DMS53 treated with DMSO at 0.1 percent for 48 hours (cell line): Measurements from ENCODE around the gene DENND2D.

Experiments used
- DNase-seq: peaks from one replicate; lab custom pipeline; 2025; ENCODE audit not compliant: unreplicated experiment; lab: John Stamatoyannopoulos, UW

Gene DENND2D

DNA sequence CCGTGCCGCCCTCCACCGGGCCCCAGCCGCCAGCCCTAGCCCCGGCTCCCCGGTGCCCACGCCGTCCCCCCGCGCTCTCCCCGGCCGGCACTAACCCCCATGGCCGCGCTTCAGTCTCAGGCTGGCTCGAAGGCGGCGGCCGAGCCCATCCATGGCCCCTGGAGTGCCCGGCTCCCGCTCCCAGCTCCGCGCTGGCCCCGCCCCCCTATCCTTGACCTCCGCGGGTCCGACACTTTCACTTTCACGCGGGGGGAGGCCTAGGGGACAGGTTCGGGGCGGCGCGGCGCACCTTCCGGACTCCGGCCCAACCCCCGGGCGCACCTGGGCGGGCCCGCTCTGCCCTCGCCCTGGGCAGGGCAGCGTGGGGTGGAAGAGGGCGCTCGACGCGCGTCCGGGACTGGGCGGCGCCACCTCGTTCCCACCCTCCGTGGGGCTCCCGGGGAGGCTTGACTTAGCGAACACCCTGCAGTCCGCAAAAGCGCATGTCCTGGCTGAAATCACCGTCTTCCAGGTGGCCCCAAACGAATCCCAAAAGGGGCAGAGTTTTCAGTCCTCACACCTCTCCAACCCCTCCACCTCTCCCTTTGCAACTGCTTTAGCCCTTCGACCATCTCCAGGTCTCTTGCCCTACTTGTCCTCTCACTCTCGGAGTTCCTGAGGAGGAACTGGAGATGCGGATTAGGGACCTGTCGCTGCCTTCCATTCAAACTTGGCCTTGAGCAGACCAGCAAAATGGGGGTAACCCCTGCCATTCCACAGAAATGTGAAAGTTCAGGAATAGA lies 3.9 kb upstream of the DENND2D start:
- peak; percentile 55 for DNase-seq

DNA sequence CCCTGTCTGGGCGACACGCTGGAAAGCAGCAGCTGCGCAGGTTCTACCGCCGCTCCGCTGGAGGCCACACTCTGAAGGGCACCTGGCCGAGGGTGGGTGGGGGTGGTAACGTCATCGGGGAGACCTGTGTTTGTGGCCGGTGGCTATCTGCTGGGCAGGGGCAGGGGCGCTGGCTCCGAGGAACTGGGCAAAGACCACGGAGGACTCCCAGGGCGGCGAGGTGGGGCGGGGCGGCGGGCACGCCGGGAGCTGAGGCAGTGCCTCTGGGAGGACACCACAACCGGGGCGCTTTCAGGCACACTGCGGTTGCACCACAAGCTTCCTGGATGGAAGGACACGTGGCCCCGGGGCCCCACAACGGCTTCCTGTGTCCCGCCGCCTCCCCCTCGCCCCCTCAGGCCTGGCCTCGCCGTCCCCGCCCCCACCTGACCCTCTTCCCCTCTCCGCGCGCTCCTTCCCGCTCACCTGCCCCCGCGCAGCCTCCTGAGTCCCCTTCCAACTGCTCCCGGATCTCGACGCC lies 3.3 kb upstream of the DENND2D start:
- DNase-seq: peak; percentile 62

DNA sequence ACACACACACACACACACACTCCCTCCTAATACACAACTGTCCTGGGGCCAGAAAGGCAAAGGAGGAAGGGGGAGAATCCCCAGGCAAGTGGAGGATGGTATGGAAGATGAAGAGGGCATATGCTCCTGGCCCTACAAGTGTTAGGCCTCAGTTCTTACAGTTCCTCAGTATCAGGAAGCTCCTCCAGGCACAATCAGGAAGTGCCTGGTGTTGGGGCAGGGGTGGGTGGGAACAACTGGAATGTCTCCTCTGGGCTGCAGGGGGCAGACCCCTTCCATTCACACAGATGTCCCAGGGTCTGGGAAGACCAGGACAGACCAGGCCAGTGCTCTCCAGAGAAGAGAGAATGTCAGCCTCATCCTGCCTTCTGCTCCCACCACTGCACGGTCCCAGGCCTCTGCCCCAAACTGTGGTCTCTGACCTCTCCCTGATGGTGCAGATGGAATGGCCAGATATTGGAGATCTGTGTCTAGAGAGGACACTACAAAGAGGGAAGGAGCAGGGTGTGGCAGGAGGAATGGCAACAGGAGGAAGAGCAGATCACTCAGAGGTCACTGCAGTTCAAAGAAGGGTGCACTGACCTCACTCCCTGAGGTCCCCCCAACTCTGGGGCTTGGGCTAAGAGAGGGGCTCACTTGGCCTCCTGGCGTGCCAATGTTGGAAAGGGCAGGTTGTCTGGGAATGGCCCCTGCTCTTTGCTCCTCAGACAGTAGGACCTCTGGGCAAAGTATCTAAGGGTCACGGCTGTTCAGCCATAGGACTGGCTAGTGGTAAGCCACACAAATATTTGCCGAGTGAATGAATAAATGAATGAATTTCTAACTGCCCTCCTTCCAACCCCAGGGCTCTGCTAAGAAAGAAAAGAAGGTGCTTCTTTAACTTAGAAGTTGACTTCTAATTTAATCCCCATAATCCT lies 2.5 kb upstream of the DENND2D start:
- no peak for DNase-seq

DNA sequence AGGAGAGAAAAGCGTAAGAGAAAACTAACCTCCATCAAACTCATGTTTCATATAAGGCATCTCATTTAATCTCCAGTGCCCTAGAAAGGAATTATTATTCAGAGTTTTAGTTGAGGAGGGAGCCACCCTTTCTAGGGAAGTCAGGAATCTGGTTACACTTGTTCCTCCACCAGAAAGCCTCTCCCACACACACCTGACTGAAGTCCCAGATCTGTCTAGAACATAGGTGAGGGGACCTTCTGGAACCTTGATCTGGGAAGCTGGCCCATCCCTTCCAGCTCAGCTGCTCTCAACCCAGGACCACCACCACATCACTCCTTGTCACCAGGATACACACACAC lies 1.9 kb upstream of the DENND2D start:
- no peak for DNase-seq

DNA sequence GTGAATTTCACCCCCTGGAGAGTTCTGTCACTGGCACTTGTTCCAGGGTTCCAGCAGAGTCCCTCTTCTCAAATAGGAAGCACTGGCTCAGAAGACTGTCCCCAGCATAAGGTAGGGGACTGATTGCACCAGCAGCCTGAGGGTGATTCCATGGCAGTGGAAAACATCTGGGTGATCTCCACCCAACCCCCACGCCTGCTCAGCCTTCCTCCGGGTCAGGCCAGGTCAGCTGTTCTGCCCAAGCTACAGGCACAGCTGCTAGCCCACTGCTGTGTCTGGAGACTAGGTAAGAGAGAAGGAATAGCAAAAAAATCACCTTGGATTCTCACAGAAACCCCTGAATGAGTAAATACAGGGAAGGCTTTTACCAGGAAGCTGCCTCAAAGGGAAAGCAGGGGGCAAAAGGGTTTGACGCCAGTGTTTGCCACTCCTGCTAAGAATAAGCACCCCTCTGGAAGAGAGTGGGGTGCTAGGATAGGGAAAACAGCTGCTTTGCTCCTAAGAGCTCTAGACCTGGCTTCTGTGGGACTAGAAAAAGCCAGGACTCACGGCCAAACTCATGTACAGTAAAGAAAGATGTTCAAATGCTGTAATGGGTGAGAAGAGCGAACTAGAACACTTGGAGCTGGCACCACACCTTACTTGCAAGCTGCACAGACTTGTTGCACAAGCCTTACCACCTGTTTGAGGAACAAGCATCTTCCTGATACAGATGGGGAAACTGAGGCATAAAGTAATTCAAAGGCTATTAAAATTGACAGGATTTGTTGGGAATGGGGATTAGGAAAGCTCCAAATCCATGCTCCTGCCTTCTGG lies 1.0 kb upstream of the DENND2D start:
- DNase-seq: no peak

DNA sequence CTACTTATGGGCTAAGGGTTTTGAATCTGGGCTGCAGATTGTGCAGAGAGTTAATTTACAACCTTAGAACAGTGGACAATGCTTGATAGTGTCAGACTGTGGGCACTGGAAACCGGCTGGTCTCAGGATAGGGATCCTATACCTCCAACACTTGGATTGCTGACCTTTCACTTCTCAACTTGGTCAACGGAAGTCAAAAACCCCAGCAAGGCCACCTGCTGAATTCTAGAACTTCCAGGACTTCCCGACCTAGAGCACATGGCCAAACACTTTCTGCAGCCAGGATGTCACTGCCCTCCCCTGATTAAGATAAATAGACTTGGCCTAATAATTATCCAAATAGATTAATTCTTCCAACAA lies 336 bp upstream of the DENND2D start:
- DNase-seq: no peak

DNA sequence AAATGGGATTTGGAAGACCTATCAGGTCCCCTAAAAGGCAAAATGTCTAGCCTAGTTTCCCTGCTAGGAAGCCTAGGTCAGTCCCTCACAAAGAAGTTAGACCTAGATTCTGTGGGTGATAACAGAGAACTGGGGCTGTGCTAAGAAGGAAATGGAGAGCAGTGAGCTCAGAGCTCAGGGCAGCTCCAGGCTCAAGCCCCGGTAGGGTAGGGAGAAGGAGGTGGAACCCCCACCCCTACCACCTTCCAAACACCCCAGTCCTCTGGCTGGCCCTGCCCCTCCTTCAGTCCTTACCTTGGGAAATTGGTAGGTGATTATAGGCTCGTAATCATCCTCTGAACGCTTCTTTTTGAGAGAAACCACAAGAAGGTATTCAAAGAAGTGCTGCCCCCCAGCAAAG lies 1.1 kb downstream of the DENND2D start:
- no peak for DNase-seq

DNA sequence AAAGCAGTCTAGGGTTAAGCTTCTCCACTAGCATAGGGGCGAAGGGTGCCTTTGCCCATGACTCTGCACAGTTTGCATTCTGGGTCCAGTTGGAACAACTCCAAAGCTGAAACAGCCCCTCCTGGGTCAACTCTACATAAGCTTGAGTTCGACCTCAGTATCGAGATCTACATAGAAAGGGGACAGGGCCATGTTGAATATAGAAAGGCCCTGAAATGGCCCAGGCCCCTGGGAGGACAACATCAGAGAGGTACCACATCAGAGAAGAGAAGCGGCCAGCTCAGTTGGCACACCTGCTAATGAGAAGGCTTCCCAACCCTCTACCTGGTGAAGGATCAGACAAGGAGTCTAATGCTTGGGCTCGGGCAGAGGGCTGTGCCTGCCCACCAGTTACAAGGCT lies 1.6 kb downstream of the DENND2D start:
- DNase-seq: no peak

DNA sequence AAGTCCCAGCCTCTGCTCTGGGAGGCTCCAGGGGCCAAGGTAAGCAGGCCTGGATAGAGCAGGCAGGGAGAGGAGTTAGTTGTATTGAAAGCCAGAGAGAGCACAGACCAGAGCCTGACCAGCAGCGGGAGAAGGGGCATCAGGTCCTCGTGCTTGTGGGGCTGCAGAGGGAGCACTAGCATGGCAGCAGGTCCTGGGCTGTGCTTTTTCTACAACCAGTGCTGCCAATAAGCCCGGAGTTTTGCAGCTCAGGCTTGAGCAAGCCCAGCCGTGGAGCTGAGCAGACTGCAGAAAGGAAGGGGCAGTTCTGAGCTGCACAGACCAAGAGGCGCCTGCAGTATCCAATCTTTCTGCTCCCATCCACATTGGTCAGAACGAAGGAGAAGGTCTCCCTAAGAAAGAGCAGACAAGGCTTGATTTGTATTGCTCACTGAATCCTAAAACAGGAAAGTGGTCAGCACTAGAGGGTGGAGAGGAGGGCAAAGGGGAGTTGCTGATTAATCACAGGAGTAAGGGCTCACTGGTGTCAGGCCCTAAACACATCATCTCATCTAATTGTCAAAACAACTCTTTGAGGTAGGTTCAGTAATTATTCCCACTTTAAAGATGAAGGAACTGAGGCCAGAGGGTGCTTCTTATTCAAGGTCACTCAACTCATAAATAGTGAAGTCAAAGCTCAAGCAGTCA lies 2.7 kb downstream of the DENND2D start:
- no peak for DNase-seq

DNA sequence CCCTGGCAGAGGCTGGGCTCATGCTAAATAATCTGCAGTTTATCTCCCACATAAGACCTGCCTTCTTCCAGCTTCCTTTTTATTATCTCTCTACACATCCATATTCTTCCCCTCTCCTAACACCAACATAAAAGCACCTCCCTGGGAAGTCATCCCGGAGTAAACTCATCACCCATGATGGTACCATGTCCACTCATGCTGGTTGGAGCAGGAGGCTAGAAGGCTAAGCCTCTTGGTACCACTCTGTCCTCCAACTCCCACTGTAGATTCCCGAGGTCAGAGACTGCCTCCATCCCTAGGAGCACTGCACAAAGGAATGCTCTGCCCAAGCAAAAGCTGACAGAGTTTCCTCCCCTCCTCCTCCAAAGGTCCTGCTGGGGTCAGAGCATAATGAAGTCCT lies 4.2 kb downstream of the DENND2D start:
- DNase-seq: no peak

DNA sequence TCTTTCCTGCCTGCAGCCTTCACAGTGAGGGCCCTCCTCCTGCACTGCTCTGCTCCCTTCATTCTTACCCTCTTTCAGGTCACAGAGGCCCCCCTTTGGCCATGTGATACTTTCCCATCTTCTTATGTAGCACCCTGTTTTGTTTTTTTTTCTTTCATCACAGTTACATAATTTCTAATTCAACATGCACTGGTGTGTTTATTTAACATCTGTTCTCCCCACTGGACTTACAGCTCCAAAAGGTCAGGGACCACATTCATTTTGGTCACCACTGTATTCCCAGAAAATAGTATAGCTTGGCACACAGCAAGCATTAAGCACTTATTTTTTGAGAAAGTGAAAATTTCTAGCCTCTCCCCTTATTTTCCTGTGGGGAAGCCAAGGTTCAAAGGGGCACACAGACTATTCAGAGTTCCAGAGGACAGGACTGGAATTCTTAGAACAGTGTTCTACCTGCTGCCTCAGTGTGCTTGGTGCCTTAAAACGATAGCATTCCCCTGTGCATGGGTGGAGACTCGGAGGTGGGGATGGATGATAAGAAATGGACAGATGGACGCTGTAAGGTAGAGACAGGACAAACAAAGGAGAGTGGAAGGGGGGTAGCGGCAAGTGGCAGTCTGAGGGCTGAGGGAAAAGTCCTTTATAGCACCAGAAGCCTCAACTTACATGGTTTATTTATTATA lies 5.3 kb downstream of the DENND2D start:
- DNase-seq: no peak

DNA sequence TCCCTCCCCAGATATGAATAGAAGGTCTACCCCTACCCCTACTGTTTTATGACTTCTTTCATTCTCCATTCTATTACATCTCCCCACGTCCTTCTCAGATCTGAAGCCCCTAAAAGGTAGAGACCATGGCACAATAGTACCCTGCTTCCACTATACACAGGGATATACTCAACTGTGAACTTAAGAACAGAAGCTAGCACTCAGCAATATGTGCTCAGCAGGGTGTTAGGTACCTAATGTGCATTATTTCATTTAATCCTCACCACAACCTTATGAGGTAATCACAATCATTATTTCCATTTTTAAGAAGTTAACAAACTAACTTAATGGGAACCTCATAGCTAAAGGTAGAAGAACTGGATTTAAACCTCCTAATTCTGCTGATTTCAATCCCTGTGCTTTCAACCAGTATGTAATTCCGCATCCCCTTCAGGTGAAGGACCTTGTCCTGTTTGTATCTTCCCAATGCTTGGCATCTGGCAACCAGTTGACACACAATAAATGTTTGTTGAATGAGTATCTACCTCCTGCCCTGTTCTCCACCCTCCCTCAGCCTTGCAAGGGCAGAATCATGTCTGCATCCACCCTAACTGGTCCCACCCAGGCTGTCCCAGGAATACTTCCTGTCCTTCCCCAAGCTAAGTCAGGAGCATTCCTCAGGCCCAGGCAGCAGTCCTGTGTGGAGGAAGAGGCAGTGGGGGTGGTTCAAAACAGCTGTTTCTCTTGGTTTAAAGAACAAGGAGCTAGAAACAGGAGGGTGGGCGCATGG lies 6.5 kb downstream of the DENND2D start:
- DNase-seq: no peak

DNA sequence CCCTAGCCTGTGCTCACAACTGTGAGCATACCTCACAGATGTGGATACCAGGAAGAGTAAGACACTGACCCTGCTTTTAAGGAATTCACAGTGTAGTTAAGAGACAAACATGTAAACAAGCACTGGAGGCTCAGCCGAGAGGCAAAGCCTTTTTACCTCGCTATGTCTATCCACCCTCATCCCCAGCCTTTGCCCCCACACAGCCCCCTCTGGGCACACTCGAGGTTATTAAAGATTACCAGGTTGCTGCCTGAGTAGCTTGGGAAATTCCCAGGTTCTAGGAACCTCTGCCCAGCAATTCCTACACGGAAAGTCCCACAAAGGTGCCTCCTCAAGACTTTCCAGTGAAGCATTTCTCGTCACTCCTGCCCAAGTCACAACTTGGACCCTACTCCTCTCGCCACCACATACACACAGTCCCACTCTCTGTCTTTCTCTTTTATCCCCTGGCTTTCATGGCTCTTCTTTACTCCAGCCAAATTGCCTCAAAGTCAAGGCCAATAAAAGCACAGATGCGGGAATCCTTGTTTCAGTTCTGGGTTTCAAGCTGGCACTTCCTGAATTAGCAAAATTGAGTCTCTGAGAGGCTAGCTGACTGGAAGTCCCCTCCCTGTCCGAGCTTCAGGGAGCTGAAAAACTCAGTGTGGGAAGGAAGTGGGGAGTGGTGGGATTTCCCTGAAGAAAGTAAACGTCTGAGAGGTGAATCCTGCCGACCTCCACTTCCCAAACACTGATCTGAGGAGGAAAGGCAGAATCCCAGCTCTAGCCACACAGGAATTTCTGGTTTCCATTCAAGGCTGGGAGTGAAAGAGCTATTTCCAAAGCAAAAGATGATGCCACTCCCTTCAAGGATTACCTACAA lies 7.6 kb downstream of the DENND2D start:
- no peak for DNase-seq

DNA sequence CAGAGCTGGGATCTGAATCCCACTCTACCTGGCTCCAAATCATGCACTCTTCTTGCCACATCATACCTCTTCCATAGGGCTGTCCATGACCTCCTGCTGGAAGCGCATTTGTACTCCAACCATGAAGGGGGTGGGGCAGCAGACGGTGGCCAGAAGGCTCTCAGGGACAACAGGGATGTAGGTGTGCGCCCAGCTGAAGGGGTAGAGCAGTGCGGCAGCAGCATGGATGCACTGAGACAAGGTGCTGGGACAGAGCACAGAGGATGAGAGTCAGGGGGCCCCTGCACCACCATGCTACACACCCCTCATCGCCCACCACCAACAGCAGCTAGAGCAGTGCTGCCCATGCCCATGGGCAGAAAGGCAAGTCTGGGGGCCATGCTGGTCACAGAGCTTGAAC lies 8.4 kb downstream of the DENND2D start:
- no peak for DNase-seq

DNA sequence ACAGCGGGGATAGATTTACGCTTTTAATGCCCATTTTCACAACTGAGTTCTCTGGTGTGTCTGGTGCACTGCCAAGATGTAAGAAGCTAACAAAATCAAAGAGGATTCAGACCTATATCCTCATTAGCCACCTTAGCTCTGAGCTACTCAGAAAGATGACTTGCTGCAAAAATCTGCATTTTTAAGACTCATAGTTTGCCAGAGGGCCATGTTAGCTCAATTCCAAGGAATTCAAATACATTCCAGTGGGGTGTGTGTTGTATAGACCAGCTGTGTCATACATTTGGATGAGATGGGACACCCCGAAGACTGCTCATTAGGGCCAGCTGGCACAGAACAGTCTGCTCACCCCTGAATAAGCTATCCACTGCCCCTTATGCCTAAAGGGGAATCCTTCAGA lies 8.9 kb downstream of the DENND2D start:
- DNase-seq: no peak

DNA sequence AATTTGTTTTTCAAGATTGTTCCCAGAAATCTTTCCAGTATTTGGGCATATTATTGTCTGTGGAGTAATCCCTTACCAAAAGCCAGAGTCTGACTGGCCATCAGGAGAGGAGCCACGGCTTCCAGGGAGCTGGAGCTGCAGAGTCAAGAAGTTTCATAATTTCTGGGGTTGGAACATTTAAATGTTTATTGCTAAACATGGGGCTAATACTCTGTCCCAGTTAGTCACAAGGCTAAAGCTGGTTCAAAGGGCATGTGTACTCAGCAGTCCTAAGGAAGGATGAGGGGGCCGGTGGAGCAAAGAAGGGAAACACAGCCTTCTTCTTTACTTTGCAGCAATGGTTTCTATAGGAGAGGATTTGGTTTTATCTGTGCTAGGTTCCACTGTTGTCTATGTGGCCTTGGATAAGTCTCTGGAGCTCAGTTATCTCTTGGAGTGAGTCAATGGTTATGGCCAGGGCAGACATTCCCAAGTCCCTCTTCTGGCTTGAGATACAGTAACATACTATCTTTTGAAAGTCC lies 9.5 kb downstream of the DENND2D start:
- DNase-seq: no peak

DNA sequence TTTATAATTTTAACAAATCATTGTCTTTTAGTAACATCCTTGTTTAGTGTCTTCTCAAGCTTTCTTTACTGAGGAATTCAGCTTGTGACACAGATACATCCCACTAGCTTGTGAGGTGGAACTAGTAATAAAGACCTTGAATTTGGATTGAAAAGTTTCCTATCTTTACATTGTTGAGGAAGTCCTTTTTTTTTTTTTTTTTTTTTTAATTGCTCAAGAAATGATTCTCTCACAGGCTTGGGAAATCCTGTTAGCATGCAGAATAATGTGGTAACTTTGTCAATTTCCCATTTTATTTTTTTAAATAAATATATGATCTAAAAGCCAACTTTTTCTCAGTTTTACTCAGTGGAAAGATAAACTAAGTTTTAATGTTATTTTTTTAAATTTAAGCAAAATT lies 15.8 kb downstream of the DENND2D start:
- DNase-seq: no peak

DNA sequence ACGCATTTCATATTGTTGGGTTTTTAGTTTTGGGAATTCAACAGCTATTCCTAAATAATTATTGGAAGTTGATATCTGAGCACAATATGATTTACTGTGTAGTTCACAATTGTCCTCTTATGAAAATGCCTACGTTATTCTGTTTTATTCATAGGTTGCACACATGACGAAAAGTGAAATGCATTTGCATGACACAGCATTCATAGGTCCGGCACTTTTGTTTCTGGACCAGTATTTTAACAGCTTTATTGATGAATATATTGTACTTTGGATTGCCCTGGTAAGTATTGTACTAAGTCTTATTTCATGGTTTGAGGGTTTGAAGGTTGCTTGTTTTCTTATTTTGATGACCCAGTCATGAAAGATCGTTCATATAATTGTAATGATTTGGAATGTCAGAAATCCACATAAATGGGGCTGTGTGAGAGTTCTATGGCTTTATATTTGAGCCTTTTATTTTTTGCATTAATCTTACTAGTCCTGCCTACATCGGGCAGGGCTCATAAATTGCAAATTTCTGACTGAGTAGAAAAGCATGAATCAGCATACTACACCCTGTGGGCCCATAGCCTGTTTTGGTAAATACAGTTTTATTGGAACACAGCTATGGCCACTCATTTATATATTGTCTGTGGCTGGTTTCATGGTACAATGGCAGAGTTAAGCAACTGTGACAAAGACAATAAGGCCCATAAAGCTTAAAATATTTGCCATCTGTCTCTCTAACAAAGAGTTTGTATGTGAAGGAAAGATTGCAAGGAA lies 17.0 kb downstream of the DENND2D start:
- DNase-seq: no peak
